RWPE1 (cell line): Measurements from ENCODE around the gene CHRNB4.

Source experiments
- CTCF ChIA-PET: fragments of 350-600 bp; sonication (Branson Sonifier 250); formaldehyde crosslinking; extraction: SDS; loops from one replicate; lab custom pipeline; 2021; lab: Yijun Ruan, JAX
- POLR2A ChIA-PET: fragments of 400-600 bp; formaldehyde crosslinking; extraction: SDS; loops from one replicate; lab custom pipeline; 2020; ENCODE audit warnings: antibody characterized with exemption; ENCODE audit not compliant: low non-redundant PET; lab: Yijun Ruan, JAX
- DNase-seq: peaks from one replicate; pipeline ENCODE4 v3.0.0; 2012; ENCODE audit warnings: low spot score
- H3K27ac ChIP-seq: fragments of 450-650 bp; 2 replicates; pipeline ENCODE4 v1.5.1; 2017
- CTCF ChIP-seq: fragments of 450-650 bp; conservative IDR thresholded peaks from 2 replicates; pipeline ENCODE4 v1.5.1; 2017; ENCODE audit warnings: low read depth, mild to moderate bottlenecking

The CHRNB4 gene

GRCh38 chr15:78671626-78672211, 30.7 kb upstream of the CHRNB4 start:
- POLR2A ChIA-PET: no interaction called here
- CTCF ChIA-PET: interaction anchor here (0.6 kb wide), 3 partner anchors 30 to 278 kb away, joined by 3 read pairs; no protein-coding TSS in a partner anchor

GRCh38 chr15:78668987-78669386, 28.0 kb upstream of the CHRNB4 start:
- CTCF ChIA-PET: no interaction called here
- DNase-seq: no peak
- POLR2A ChIA-PET: no interaction called here
- no peak overlapping the region for H3K27ac ChIP-seq
- no peak for TF ChIP-seq CTCF

More at GRCh38 chr15:78671626-78672211, 30.7 kb upstream of the CHRNB4 start:
- DNase-seq: no peak
- no peak for TF ChIP-seq CTCF
- no peak overlapping the region for H3K27ac ChIP-seq

- no peak for DNase-seq
- no peak overlapping the region for H3K27ac ChIP-seq
- TF ChIP-seq CTCF: no peak
- CTCF ChIA-PET: no interaction called here
- POLR2A ChIA-PET: no interaction called here
Measured at GRCh38 chr15:78667578-78668236, 26.7 kb upstream of the CHRNB4 start.

- H3K27ac ChIP-seq: no peak overlapping the region
- ChIA-PET POLR2A (no interaction called here), CTCF (no interaction called here)
- no peak for TF ChIP-seq CTCF
- DNase-seq: no peak
Measured at GRCh38 chr15:78666010-78666409, 25.0 kb upstream of the CHRNB4 start.

- ChIA-PET CTCF (interaction anchor here (0.7 kb wide), 1 partner anchor 1744 kb away, joined by 3 read pairs; no protein-coding TSS in a partner anchor), POLR2A (no interaction called here)
- H3K27ac ChIP-seq: no peak overlapping the region
- DNase-seq: no peak
- TF ChIP-seq CTCF: no peak
Measured at GRCh38 chr15:78663703-78664102, 22.7 kb upstream of the CHRNB4 start.

GRCh38 chr15:78662028-78662427, 21.0 kb upstream of the CHRNB4 start:
- H3K27ac ChIP-seq: no peak overlapping the region
- TF ChIP-seq CTCF: no peak
- ChIA-PET CTCF (interaction anchor here (0.6 kb wide), 1 partner anchor 33 kb away, joined by 4 read pairs; no protein-coding TSS in a partner anchor), POLR2A (no interaction called here)
- DNase-seq: no peak
